PFSK-1 (cell line): ENCODE measurements around the gene AMMECR1L.

Experiments used
- REST ChIP-seq, 2 experiments: IDR thresholded peaks; 2 replicates each; pipeline versions ENCODE4 v1.6.1 to v1.8.0; 2011 to 2012; ENCODE audit warnings: low read depth in 2 of 2, low read length in 2 of 2, control low read depth in 1 of 2, inconsistent platforms in 1 of 2, mild to moderate bottlenecking in 1 of 2, moderate library complexity in 1 of 2; ENCODE audit not compliant: insufficient read depth in 1 of 2
- SIN3A ChIP-seq: IDR thresholded peaks from 2 replicates; pipeline ENCODE4 v1.6.1; 2012; ENCODE audit warnings: mild to moderate bottlenecking, low read length, moderate library complexity, borderline replicate concordance; ENCODE audit not compliant: insufficient read depth
- TAF1 ChIP-seq: IDR thresholded peaks from 2 replicates; pipeline ENCODE4 v1.6.1; 2012; ENCODE audit warnings: low read length, control low read depth, borderline replicate concordance; ENCODE audit not compliant: insufficient read depth

- no peak for TF ChIP-seq TAF1
- no peak for TF ChIP-seq SIN3A
- TF ChIP-seq REST (IDR thresholded peaks at IDR 0.05; ENCODE audit: insufficient read depth in 1 of 2, low read depth in 2 of 2, low read length in 2 of 2): no peak
Measured at GRCh38 chr2:127893494-127893893, 7.7 kb upstream of the AMMECR1L start.
